ENCODE data around the gene OSCP1.

DNA sequence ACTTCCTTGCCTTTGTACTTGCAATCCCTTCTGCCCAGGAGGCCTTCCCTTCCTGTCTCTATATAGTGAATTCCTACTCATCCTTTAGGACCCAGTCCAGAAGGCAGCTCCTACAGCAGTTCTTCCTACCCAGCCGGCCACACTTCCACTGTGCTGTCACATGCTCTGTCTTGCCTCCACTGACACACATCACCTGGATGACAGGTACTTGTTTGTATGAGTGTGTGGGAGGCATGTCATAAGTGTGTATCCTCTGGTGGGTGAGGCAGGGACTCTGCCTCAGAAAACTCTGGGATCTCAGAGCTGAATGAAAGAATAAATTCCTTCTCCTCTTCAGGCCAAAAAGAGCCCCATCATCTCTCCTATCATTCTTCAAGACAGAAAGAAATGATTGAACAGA lies 5.1 kb upstream of the OSCP1 start:
- TF ChIP-seq CTCF (conservative IDR thresholded peaks at IDR 0.05 in 1 of 2, IDR thresholded peaks at IDR 0.05 in 1 of 2; ENCODE audit: low read depth in 1 of 2, low read length in 2 of 2) (no peak), EZH2 (IDR thresholded peaks at IDR 0.05; ENCODE audit: low read length, missing control alignments) (no peak)

Measured in fibroblast of lung (primary cell).